Thyroid gland (tissue), 4 donors: ENCODE measurements around the gene SPATA20.

Experiments
- POLR2A ChIP-seq, 2 donors: fragments of 450-650 bp; IDR thresholded peaks; one replicate each; pipeline ENCODE4 v1.6.1; 2017; ENCODE audit warnings: antibody characterized with exemption in 2 of 2, mild to moderate bottlenecking in 2 of 2, moderate library complexity in 1 of 2
- TF ChIP-seq, protein P1 (sequence below), 6 experiments: fragments of 200-600 bp in 3 of 6; fragments of 450-650 bp in 3 of 6; sonication (generic) in 3 of 6; IDR thresholded peaks; one replicate each; pipeline ENCODE4 v1.5.1; 2016 to 2019; ENCODE audit warnings: antibody characterized with exemption in 6 of 6, mild to moderate bottlenecking in 2 of 6, inconsistent platforms in 1 of 6, moderate library complexity in 1 of 6

GRCh38 chr17:50544516-50544915 lies 2.5 kb upstream of the SPATA20 start:
- TF ChIP-seq, protein P1, sequence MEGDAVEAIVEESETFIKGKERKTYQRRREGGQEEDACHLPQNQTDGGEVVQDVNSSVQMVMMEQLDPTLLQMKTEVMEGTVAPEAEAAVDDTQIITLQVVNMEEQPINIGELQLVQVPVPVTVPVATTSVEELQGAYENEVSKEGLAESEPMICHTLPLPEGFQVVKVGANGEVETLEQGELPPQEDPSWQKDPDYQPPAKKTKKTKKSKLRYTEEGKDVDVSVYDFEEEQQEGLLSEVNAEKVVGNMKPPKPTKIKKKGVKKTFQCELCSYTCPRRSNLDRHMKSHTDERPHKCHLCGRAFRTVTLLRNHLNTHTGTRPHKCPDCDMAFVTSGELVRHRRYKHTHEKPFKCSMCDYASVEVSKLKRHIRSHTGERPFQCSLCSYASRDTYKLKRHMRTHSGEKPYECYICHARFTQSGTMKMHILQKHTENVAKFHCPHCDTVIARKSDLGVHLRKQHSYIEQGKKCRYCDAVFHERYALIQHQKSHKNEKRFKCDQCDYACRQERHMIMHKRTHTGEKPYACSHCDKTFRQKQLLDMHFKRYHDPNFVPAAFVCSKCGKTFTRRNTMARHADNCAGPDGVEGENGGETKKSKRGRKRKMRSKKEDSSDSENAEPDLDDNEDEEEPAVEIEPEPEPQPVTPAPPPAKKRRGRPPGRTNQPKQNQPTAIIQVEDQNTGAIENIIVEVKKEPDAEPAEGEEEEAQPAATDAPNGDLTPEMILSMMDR (IDR thresholded peaks at IDR 0.05): no peak
- no peak for TF ChIP-seq POLR2A (IDR thresholded peaks at IDR 0.05)
